Gastrocnemius medialis (tissue), 4 donors: ENCODE data around the gene PRKCA.

Experiments
- CTCF ChIP-seq, 5 experiments: fragments of 450-650 bp in 3 of 5; fragments of 200-600 bp in 2 of 5; sonication (generic) in 2 of 5; IDR thresholded peaks in 4 of 5; conservative IDR thresholded peaks in 1 of 5; 1 replicate in 4 of 5; 2 replicates in 1 of 5; pipeline ENCODE4 v1.5.1; 2016 to 2019; ENCODE audit warnings: antibody characterized with exemption in 5 of 5, mild to moderate bottlenecking in 3 of 5, moderate library complexity in 3 of 5
- POLR2A ChIP-seq, 2 donors: fragments of 450-650 bp; IDR thresholded peaks; one replicate each; pipeline ENCODE4 v1.6.1; 2017; ENCODE audit warnings: antibody characterized with exemption in 2 of 2, mild to moderate bottlenecking in 2 of 2, moderate library complexity in 2 of 2

DNA sequence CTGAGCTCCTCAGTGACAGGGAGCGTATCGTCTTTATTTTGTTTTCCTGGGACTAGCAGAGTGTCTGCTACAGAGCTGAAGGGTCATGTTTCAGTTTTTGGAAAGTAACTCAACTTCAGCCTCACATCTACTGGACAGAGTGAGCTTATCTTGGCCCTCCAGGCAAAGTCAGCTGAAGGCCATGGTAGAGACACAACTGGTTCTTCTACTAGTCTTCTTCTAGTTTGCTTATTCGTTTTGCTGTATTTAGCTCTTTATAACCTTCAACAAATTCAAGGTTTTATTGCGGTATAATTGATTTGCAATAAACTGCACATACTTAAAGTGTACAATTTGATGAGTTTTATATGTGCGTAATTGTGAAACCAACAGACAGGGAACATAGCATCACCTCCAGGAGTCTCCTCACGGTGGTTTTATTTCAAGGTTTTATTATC, 6.1 kb upstream of the PRKCA start:
- TF ChIP-seq CTCF (IDR thresholded peaks at IDR 0.05 in 4 of 5, conservative IDR thresholded peaks at IDR 0.05 in 1 of 5) (no peak), POLR2A (IDR thresholded peaks at IDR 0.05) (no peak)
